HepG2 (cell line): ENCODE data around the gene ZNF451. TPM values are rescaled to one million over a fixed set of nuclear protein-coding genes. Genes with fewer than 3 reads are reported as not detected.
A peak's percentile ranks its signal among the peaks of the same experiment; 100 is the strongest.

Source experiments
- ASH2L ChIP-seq: fragments of 300-600, 200-600 bp; sonication (generic); IDR thresholded peaks from 2 replicates; pipeline ENCODE4 v1.7.0; 2017; ENCODE audit warnings: low read depth, mild to moderate bottlenecking, moderate library complexity, mixed read lengths, low read length; ENCODE audit not compliant: insufficient read length
- ETV6 ChIP-seq: sonication (generic); formaldehyde crosslinking; conservative IDR thresholded peaks from 2 replicates; pipeline ENCODE4 v1.4.0; 2020; ENCODE audit warnings: missing genetic modification reagents
- IKZF1 ChIP-seq: fragments of 450-650 bp; IDR thresholded peaks from 2 replicates; pipeline ENCODE4 v1.7.1; 2016
- JUNB ChIP-seq: sonication (generic); formaldehyde crosslinking; IDR thresholded peaks from 2 replicates; pipeline ENCODE4 v1.8.0; 2022; ENCODE audit warnings: missing genetic modification reagents, mild to moderate bottlenecking, borderline replicate concordance
- MEF2D ChIP-seq: sonication (generic); formaldehyde crosslinking; IDR thresholded peaks from 2 replicates; pipeline ENCODE4 v1.5.1; 2020; ENCODE audit warnings: mild to moderate bottlenecking, missing genetic modification reagents
- MEIS2 ChIP-seq: sonication (generic); formaldehyde crosslinking; IDR thresholded peaks from 2 replicates; pipeline ENCODE4 v1.9.0; 2021; ENCODE audit warnings: mild to moderate bottlenecking, missing genetic modification reagents
- MXD4 ChIP-seq: IDR thresholded peaks from 2 replicates; pipeline ENCODE4 v1.6.1; 2016; ENCODE audit warnings: mild to moderate bottlenecking, missing biosample characterization, missing genetic modification reagents
- PLSCR1 ChIP-seq: sonication (generic); formaldehyde crosslinking; IDR thresholded peaks from 2 replicates; pipeline ENCODE4 v1.5.0; 2020; ENCODE audit warnings: missing genetic modification reagents, mild to moderate bottlenecking, borderline replicate concordance
- PRPF4 ChIP-seq: fragments of 200-400 bp; formaldehyde crosslinking; IDR thresholded peaks from 2 replicates; pipeline ENCODE4 v1.6.1; 2016; ENCODE audit warnings: low read length, low read depth; ENCODE audit not compliant: poor library complexity, severe bottlenecking
- RBM39 ChIP-seq: fragments of 200-400 bp; formaldehyde crosslinking; IDR thresholded peaks from one replicate; pipeline ENCODE4 v1.6.1; 2018; ENCODE audit warnings: antibody characterized with exemption, mild to moderate bottlenecking, low read depth, low read length; ENCODE audit not compliant: poor library complexity, severe bottlenecking
- RFX5 ChIP-seq: IDR thresholded peaks from 2 replicates; pipeline ENCODE4 v1.6.1; 2011; ENCODE audit warnings: low read depth, low read length, improper control_type of control experiment
- SALL1 ChIP-seq: sonication (generic); formaldehyde crosslinking; IDR thresholded peaks from 2 replicates; pipeline ENCODE4 v1.8.0; 2022; ENCODE audit warnings: mild to moderate bottlenecking, missing genetic modification reagents
- SNAPC4 ChIP-seq: sonication (generic); formaldehyde crosslinking; IDR thresholded peaks from 2 replicates; pipeline ENCODE4 v1.4.0; 2020; ENCODE audit warnings: mild to moderate bottlenecking, missing genetic modification reagents
- TBP ChIP-seq: sonication (generic); formaldehyde crosslinking; IDR thresholded peaks from 2 replicates; pipeline ENCODE4 v1.5.0; 2020; ENCODE audit warnings: missing genetic modification reagents
- ZBTB44 ChIP-seq: sonication (generic); formaldehyde crosslinking; IDR thresholded peaks from 2 replicates; pipeline ENCODE4 v1.4.0; 2020; ENCODE audit warnings: missing genetic modification reagents
- ZNF276 ChIP-seq: sonication (generic); formaldehyde crosslinking; IDR thresholded peaks from 2 replicates; pipeline ENCODE4 v1.4.0; 2020; ENCODE audit warnings: mild to moderate bottlenecking, low read depth, missing genetic modification reagents
- ZNF33A ChIP-seq: sonication (generic); formaldehyde crosslinking; IDR thresholded peaks from 2 replicates; pipeline ENCODE4 v1.5.1; 2020; ENCODE audit warnings: missing genetic modification reagents, mild to moderate bottlenecking, moderate library complexity, borderline replicate concordance
- ZNF672 ChIP-seq: sonication (generic); formaldehyde crosslinking; IDR thresholded peaks from 2 replicates; pipeline ENCODE4 v1.8.1; 2022; ENCODE audit warnings: missing genetic modification reagents
- ZNF768 ChIP-seq: sonication (generic); formaldehyde crosslinking; IDR thresholded peaks from 2 replicates; pipeline ENCODE4 v1.4.0; 2020; ENCODE audit warnings: missing genetic modification reagents
- ZNF782 ChIP-seq: sonication (generic); formaldehyde crosslinking; IDR thresholded peaks from 2 replicates; pipeline ENCODE4 v1.4.0; 2020; ENCODE audit warnings: missing genetic modification reagents, mild to moderate bottlenecking, borderline replicate concordance
- polyA plus RNA-seq, 8 experiments: library from polyadenylated mRNA; depleted of rRNA in 3 of 8; stranded (reverse) in 7 of 8; unstranded in 1 of 8; fragments of >200 nt; fragmentation: Illumina TruSeq in 4 of 8; extraction: Trizol in 4 of 8; gene quantifications; 2 replicates each; pipeline versions ENCODE4 v1.2.1 to v1.2.3, GENCODE V29; 2011 to 2016; ENCODE audit warnings: low read depth in 4 of 8, missing spikeins in 1 of 8, mixed read lengths in 1 of 8; ENCODE audit not compliant: insufficient read depth in 1 of 8
- total RNA-seq, 5 experiments: library from RNA; depleted of rRNA; stranded (reverse); fragments of >200 nt; fragmentation: Illumina TruSeq; extraction: Trizol; gene quantifications; 2 replicates each; pipeline ENCODE4 v1.2.3, GENCODE V29; 2016; ENCODE audit warnings: low read depth in 1 of 5

The ZNF451 gene
- total and polyA plus RNA-seq, 2 of the 13 experiments (the other 11 are each of a cell fraction or from before 2014, with no cell fraction given), result 32.1 to 65.7 TPM

GRCh38 chr6:57089687-57090457 is at the start of gene ZNF451 (continued):
- TF ChIP-seq ZBTB44 (CRISPR knock-in tag) (0 out of 2 replicates have a peak, but pooled peaks have one; percentile 24), ZNF672 (CRISPR knock-in tag) (no peak), SALL1 (peak; percentile 88), PLSCR1 (no peak), MEF2D (CRISPR knock-in tag) (peak; percentile 94), ZNF768 (CRISPR knock-in tag) (peak; percentile 66; the same call in 1 of the 2 replicates), RBM39 (peak; percentile 40), IKZF1 (no peak), MEIS2 (CRISPR knock-in tag) (peak; percentile 43; the same call in 1 of the 2 replicates), ZNF782 (no peak), ASH2L (no peak), JUNB (0 out of 2 replicates have a peak, but pooled peaks have one; percentile 61), ZNF276 (CRISPR knock-in tag) (peak; percentile 84; the same call in 1 of the 2 replicates), RFX5 (no peak), SNAPC4 (CRISPR knock-in tag) (no peak), PRPF4 (no peak), TBP (no peak), MXD4 (peak; percentile 79), ETV6 (CRISPR knock-in tag) (no peak; the same call in 1 of the 2 replicates), ZNF33A (0 out of 2 replicates have a peak, but pooled peaks have one; percentile 34)
